GM08714 (cell line): ENCODE results near the gene SERPINB2.

Source experiments
- H3K4me3 ChIP-seq: fragments of 200-500 bp; sonication (Bioruptor generic); 2 replicates; pipeline ENCODE4 v1.5.1; 2014; ENCODE audit warnings: mild to moderate bottlenecking, low read length, inconsistent platforms
- ZNF274 ChIP-seq: IDR thresholded peaks from 2 replicates; pipeline ENCODE4 v1.6.1; 2012; ENCODE audit warnings: mild to moderate bottlenecking, low read depth, low read length

SERPINB2 gene

GRCh38 chr18:63887424-63887823 is at the start of gene SERPINB2:
TSS of gene SERPINB2 (plus strand) at chr18:63887705. CDS start at chr18:63891445, 3,740 bp downstream.
- no peak for TF ChIP-seq ZNF274
- no peak within 1 kb of the TSS for H3K4me3 ChIP-seq

GRCh38 chr18:63843008-63843407 is 44.5 kb upstream of the SERPINB2 start:
- no peak for TF ChIP-seq ZNF274
- H3K4me3 ChIP-seq, result no peak overlapping the region

- no peak for TF ChIP-seq ZNF274
These were observed 43.3 kb upstream of the SERPINB2 start for GRCh38 chr18:63844254-63844653.

GRCh38 chr18:63848159-63848558 is 39.3 kb upstream of the SERPINB2 start:
- no peak overlapping the region for H3K4me3 ChIP-seq
- TF ChIP-seq ZNF274, result no peak

More at GRCh38 chr18:63844254-63844653, 43.3 kb upstream of the SERPINB2 start:
- H3K4me3 ChIP-seq, result no peak overlapping the region

- TF ChIP-seq ZNF274, result no peak
- H3K4me3 ChIP-seq, result no peak overlapping the region
These were observed 37.5 kb upstream of the SERPINB2 start for GRCh38 chr18:63850020-63850419.

GRCh38 chr18:63850636-63851035 is 36.9 kb upstream of the SERPINB2 start:
- H3K4me3 ChIP-seq, result no peak overlapping the region

GRCh38 chr18:63858456-63858855 is 29.0 kb upstream of the SERPINB2 start:
- no peak for TF ChIP-seq ZNF274
- H3K4me3 ChIP-seq, result no peak overlapping the region

More at GRCh38 chr18:63850636-63851035, 36.9 kb upstream of the SERPINB2 start:
- TF ChIP-seq ZNF274, result no peak

- H3K4me3 ChIP-seq, result no peak overlapping the region
- TF ChIP-seq ZNF274, result no peak
These were observed 27.6 kb upstream of the SERPINB2 start for GRCh38 chr18:63859781-63860475.

GRCh38 chr18:63860531-63860930 is 27.0 kb upstream of the SERPINB2 start:
- no peak for TF ChIP-seq ZNF274
- no peak overlapping the region for H3K4me3 ChIP-seq

GRCh38 chr18:63867368-63868125 is 20.0 kb upstream of the SERPINB2 start:
- TF ChIP-seq ZNF274, result no peak
- H3K4me3 ChIP-seq, result no peak overlapping the region

GRCh38 chr18:63868546-63868945 is 19.0 kb upstream of the SERPINB2 start:
- H3K4me3 ChIP-seq, result no peak overlapping the region
- no peak for TF ChIP-seq ZNF274

- no peak overlapping the region for H3K4me3 ChIP-seq
- no peak for TF ChIP-seq ZNF274
These were observed 18.1 kb upstream of the SERPINB2 start for GRCh38 chr18:63869374-63869773.

- no peak for TF ChIP-seq ZNF274
- no peak overlapping the region for H3K4me3 ChIP-seq
These were observed 17.7 kb upstream of the SERPINB2 start for GRCh38 chr18:63869851-63870250.

- TF ChIP-seq ZNF274, result no peak
- H3K4me3 ChIP-seq, result no peak overlapping the region
These were observed 15.7 kb upstream of the SERPINB2 start for GRCh38 chr18:63871836-63872235.

- TF ChIP-seq ZNF274, result no peak
- H3K4me3 ChIP-seq, result no peak overlapping the region
These were observed 14.9 kb upstream of the SERPINB2 start for GRCh38 chr18:63872586-63872985.
